Measurements from ENCODE around the gene DNAJB6.

Gene DNAJB6

GRCh38 chr7:157396316-157397035 lies 59.7 kb downstream of the DNAJB6 start:
- no peak for DNase-seq (ENCODE audit: low spot score)

GRCh38 chr7:157397036-157397720 lies 60.4 kb downstream of the DNAJB6 start:
- no peak for DNase-seq (ENCODE audit: low spot score)

GRCh38 chr7:157397731-157398691 lies 61.2 kb downstream of the DNAJB6 start:
- peak; percentile 5 for DNase-seq (ENCODE audit: low spot score)

DNA sequence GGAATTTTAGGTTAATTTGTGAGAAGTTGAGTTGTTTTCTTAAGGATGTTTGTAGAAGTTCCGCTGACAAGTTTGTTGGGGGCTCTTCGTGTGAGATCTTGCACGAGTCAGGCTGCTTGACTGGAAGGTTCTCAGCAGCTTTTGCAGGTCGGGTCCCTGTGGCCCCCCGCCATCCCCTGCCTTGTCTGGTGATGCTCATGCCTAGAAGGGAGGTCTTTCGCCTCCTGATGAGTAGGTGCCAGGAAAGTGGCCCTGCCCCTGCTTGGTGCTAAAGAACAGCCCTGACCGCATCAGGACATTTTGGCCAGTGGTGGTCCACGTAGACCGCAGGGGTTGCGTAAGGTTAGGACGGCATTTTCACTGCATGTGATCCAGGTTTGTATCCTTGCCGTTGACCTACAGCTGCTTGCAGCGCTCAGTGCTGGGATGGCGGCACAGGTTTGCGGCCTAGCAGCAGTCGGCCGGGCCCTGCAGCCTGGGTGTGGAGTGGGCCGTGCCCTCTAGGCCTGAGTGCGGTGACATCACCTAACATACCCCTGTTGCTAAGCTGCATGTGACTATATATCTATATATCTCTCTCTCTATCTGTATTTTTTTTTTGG lies 62.4 kb downstream of the DNAJB6 start:
- DNase-seq (ENCODE audit: low spot score), result no peak

DNA sequence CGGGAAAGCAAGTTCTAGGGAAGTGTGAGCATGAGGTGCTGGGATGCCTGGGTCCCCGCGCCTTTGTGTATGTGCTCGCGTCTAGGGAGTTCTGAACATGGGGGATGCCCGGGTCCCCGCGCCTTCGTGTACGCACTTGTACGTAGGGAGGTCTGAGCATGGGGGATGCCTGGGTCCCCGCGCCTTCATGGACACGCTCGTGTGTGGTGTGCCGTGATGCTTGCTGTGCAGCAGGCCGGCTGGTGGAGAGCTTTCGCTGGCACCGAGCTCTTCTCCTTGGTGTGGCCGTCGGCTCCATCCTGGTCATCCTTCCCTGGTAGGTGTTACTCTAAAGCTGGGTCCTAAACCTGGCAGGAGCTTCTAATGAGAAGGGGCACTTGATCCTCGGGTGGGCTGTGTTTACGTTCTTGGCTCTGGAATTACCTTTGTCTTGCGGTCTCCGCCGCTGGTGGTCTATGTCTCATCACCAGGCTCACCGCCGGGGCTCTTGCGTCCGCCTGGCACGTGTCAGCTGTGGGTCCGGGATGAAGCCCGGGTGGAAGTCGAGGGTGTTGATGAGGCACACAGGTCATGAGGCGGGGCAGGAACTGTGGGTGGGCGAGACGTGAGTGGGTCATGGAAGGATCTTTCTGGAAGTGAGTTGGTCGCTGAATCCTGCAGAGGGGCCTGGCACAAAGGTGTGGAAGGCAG lies 63.5 kb downstream of the DNAJB6 start:
- DNase-seq (ENCODE audit: low spot score), result no peak

DNA sequence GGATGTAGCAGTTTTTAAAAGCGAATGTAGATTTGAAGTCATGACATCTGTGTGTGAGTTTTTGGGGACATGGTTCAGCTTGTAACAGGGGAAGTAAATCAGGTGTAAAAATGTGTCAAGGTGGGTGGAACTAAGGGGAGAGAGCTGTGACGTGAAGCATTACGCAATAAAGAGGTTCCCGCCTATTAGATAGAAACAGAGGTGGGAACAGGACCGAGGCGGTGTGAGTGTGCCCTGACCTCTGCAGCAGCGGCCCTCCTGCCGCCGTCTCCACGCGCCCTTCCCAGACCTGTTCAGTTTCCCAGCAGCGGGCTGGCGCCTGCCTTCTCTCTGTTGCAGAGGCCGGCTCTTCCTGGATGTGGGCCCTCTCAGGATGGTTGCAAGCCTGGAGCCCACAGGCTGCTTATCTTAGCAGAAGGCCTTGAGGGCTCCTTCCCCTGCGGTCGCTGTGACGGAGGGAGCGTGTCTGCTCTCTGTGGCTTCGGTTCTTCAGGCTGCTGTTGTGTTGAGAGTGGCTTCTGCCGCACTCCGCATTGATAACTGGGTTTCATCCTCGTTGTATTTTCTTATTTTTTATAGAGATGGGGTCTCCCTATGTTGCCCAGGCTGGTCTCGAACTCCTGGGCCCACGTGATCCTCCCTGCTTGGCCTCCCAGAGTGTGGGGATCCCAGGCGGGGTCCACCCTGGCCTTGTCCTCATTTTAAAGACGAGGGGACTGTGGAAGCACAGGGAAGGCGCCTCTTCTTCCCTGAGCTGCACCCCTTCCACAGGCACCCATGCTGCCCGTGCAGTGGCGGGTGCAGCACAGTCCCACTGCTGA lies 65.0 kb downstream of the DNAJB6 start:
- DNase-seq (ENCODE audit: low spot score), result no peak

GRCh38 chr7:157402388-157402703 lies 65.5 kb downstream of the DNAJB6 start:
- no peak for DNase-seq (ENCODE audit: low spot score)

DNA sequence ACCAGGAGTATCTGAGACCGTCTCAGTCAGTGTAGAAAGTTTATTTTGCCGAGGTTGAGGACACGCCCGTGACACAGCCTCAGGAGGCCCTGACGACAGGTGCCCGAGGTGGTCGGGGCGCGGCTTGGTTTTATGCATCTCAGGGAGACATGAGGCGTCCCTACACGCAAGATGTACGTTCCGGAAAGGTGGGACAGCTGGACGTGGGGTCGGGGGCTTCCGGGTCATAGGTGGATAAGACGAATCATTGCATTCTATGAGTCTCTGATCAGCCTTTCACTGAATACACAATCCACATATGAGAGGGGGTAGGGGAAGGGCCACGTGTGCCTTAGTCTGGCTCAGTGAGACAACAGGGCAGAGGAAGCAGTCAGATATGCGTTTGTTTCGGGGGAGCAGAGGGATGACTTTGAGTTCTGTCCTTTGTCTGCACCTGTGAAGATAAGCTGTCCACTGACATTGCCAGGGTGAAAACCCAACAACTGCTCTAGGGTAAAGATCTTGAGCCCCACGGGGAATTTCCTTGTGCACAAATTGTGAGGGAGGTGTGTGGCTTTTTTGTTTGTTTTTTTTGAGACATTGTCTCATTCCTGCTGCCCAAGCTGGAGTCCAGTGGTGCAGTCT lies 66.2 kb downstream of the DNAJB6 start:
- no peak for DNase-seq (ENCODE audit: low spot score)

GRCh38 chr7:157403646-157404401 lies 67.0 kb downstream of the DNAJB6 start:
- no peak for DNase-seq (ENCODE audit: low spot score)

DNA sequence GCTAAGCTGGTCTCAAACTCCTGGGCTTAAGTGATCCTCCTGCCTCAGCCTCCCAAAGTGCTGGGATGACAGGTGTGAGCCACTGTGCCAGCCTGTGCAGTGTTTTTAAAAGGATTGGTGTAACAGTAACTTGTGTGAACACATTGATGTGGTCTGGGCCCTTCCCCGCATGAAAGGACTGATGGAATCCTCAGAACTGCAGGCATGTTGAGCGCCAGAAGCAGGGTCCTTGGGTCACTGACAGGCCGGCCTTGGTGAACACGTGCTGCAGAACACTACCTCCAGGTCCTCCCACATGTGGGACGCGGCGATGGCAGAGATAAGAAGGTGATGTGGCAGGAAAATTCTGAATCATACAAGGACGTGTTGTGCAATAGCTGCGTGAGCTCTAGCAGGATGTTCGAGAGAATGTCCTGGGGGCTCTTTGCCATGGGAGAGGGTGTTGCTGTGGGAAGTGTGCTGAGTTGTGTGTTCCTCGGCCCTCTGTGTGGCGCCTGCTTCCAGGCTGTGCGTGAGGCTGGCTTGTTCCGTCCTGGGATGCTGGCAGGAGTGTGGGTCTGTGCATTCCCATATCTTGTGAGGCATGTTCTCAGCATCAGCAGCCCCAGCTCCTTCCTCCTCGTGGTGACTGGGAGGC lies 68.2 kb downstream of the DNAJB6 start:
- DNase-seq (ENCODE audit: low spot score), result peak; percentile 2

DNA sequence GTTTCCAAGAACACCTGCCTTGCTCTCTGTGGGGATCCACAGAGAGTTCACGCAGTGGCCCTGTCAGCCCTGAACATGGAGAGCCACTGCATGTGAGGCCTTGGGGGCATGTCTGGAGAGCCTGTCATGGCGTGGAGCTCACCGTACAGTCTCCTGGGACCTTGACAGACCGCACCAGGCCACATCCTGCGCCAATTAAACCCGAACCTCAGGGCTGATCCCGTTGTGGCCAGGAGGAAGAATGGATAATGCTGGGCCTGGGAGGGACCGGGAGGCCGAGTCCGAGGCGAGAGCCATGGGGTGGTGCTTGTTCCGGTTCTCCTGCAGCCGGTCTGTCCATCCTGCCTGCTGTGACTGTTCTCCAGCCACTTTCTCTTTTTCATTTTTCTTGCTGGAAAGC lies 68.7 kb downstream of the DNAJB6 start:
- DNase-seq (ENCODE audit: low spot score), result no peak

GRCh38 chr7:157405914-157406810 lies 69.4 kb downstream of the DNAJB6 start:
- no peak for DNase-seq (ENCODE audit: low spot score)

DNA sequence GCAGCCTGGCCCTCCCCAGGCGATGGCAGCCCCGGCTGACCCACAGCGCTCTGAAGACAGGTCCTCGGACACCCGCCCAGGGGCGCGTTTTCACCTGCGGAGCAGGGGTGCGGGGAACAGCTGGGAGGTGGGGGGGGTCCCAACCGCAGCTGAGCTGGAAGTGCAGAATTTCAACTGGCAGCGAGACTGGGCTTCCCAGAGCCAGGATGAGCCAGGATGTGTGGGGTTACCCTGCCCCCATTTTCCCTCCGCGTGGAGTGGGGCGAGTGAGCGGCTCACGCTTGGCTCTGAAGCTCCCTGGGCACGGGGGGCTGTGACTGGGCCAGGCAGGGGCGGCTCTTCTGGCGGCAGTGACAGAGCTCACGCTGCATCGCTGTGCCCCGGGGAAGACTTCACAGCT lies 70.2 kb downstream of the DNAJB6 start:
- no peak for DNase-seq (ENCODE audit: low spot score)

GRCh38 chr7:157407512-157408257 lies 70.9 kb downstream of the DNAJB6 start:
- DNase-seq (ENCODE audit: low spot score), result no peak

- DNase-seq (ENCODE audit: low spot score), result no peak
Observed at GRCh38 chr7:157408258-157409101, 71.7 kb downstream of the DNAJB6 start.

DNA sequence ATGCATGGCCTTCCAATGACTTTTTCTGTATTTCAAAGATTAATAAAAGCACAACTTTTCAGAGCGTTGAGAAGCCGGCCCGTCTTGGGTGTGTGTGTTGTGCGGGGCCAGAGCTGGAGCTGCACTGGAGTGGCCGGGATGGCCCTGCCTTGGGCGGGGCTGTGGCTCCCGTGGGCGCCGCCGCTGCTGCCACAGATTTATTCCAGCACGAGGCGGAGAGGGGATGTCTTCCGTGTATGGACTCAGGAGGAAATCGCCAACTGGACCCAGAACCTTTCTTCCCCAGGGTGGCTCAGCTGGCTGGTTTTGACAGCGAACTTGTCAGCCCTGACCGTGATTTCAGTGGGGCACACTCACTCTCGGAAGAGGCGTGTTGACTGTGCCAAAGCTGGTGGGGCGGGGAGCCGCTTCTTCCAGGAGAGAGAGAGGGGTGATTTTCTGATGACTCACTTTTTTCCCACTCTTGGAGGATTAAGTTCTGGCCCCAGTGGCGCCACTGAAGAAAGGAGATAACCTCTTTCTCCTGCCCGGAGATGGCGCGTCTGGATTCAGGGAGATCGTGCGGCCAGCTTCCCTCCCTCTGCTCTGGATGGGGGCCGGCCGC lies 72.4 kb downstream of the DNAJB6 start:
- no peak for DNase-seq (ENCODE audit: low spot score)

Data from COLO829 (cell line).